DMS53 (cell line): Measurements from ENCODE around the gene TPGS2.
A peak's percentile ranks its signal among the peaks of the same experiment; 100 is the strongest.
"Not testable (repeated sequence)": the region's sequence is repeated elsewhere in the genome, so short reads cannot be mapped to it uniquely, and the experiment has no call there.

Experiments
- DNase-seq: peaks from one replicate; lab custom pipeline; 2025; lab: John Stamatoyannopoulos, UW

TPGS2 gene

DNA sequence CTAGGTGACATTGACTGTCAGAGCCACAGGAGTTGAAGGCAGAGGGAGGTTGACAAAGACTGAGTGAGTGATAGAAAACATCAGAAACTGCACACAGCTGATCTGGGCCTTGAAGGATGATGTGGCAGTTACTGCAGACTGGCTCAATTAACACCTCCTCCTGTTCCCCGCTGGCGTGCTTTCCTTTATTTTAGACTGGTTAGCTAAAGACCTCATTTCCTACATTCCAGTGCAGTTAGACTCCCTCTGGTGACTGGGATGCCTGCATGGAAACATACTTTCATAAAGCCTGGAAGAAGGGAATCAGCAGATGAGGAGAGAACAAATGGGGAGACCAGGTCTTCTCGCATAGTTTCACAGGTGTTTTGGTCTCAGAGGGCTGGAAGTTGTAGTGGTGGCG is 7.1 kb downstream of the TPGS2 start:
- no peak for DNase-seq

DNA sequence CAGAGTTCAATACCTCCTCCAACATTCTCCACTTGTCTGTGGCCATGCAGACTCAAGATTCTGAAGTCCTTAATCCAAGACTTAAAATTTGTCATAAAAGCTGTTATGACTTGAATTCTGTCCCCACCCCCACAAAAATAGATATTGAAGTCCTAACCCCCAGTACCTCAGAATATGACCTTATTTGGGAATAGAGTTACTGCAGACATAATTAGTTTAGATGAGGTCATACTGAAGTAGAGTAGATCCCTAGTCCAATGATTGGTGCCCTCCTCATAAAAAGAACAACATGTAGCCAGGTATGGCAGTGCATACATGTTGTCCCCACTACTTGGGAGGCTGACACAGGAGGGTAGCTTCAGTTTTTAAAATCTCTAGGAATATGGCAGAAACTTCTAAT is 9.2 kb downstream of the TPGS2 start:
- no peak for DNase-seq

- no peak for DNase-seq
Observed at GRCh38 chr18:36818652-36819051, 10.2 kb downstream of the TPGS2 start.

- no peak for DNase-seq
Observed at GRCh38 chr18:36817039-36817438, 11.8 kb downstream of the TPGS2 start.

DNA sequence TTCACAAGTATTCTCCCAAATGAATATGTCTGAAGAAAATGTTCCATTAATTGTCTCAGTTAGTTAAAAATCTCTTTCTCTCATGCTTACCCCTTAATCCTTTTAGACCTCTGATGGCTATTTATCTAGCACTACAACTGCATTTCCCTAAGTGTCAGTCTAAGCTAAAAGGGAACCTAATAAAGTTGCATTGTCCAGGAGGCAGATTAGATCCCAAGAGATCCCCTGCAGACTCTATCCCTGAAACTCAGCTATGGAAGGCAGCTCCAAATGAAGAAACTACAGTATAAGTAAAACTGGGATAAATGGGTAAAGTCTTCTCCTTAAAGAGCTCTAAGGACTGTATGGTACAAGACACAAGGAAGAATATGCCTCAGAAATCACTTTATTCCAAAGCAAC is 12.7 kb downstream of the TPGS2 start:
- DNase-seq = not testable (repeated sequence)

- no peak for DNase-seq
Observed at GRCh38 chr18:36814994-36815393, 13.8 kb downstream of the TPGS2 start.

- DNase-seq = no peak
Observed at GRCh38 chr18:36813824-36814223, 15.0 kb downstream of the TPGS2 start.

DNA sequence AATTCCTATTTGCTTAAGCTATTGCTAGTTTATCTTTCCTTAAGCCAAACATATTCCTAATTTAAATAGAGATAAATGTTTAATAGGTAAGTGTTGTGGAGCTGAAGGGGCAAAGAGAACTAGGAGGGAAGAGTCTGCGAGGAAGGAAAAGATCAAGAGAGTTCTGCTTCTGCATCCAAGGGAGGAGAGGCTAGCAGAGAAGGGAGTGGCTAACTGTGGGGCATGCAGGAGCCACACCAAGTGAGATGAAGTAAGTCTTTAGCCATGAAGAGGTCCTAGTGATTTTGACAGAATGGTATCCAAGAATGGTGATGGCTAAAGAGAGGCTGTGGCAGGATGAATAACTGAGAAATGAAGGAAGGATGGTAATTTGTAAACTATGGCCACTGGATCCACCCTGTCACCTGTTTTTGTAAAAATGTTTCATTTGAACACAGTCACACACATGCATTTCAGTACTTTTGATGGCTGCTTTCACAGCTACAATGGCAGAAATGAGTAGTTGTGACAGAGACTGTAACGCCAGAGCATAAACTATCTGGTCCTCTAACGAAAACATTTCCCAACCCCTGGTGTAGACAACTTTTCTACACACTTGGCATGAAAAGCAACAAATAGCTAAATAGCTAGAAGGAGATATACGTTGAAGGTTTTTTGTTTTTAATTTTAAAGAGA is 15.6 kb downstream of the TPGS2 start:
- DNase-seq = no peak

DNA sequence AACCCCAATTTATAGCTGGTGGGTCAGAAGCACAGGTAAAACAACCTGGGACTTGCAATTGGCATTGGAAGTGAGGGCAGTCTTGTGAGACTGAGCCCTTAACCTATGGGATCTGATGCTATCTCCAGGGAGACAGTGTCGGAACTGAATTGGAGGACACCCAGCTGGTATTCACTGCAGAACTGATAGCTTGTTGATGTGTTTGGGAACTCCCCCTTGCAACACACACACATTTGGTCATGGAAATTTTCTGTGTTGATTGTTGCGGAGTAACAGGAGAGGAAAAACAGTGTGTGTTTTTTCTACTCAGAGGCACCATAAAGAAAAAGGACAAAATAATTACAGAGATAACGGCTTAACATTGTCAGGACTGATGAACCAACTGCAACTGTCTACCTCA is 16.1 kb downstream of the TPGS2 start:
- DNase-seq = no peak

DNA sequence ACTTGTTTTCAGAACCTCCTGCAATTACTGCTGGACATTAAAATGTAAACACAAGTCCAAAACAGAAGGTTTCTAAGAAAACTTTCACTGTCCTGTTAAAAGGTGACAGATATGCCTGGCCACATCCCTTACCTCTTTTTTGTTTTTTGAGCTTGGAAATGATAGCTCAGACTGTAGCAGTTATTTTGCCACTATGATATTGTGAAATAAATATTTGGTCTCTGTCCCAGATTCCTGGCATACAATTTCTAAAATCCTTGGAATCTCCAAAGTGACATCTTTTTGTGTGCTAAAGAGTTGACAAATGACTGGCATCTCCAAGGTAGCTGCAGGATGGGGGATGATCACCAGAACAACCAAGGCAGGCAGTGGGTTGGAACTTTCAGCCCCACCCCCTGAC is 16.8 kb downstream of the TPGS2 start:
- no peak for DNase-seq

DNA sequence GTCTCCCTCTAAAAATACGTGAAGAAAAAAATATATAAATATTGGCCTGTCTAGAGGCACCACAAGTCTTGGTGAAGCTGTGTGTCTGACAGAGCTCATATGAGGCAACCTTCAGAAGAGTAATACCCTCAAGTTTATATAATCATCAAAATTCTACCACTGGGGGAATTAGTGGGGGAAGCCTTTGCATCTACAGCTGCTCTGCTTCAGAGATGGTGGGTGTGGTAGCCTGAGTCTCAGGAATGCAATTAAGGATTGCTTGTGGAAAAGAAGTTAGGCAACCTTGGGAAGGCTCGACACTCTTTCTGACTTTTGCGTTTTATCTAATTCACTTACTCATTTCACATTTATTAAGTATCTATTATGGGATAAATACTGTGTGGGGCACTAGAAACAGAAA is 17.4 kb downstream of the TPGS2 start:
- no peak for DNase-seq

DNA sequence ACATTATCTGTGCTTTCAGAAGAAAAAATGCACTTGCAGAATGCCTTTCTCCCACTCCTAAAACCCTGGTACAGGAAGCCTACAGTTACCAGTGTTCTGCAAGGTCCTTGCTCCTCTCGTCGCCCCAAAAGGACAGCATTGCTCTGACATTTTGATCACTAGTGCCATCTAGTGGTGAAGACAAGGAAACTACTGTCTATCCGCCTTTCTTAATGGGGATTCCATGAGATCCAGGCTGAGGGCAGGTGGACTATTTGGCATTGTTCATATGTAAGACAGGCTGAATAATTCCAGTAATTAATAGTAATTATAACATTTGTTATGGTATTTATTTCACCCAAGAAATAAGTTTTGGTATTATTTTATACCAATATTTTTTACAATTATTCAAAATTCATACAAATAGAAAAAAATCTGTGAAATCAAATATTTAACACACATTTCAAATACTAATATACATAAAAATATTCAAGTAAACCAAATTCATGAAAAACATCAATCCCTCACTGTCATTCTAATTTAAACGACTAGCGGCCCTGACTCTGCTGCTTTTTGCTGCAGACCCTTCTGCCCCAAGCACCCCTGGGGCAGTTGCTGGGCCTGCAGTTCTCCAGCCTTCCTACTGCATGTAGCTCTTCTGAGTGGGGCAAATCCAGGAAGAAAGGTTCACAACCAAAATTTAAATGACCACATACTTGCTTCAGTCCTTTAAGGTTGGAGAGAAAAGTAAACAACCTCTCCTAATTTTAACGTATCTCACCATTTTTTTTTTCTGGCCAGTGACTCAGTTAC is 19.0 kb downstream of the TPGS2 start:
- DNase-seq = peak; percentile 86

GRCh38 chr18:36808681-36809080 is 20.1 kb downstream of the TPGS2 start:
- DNase-seq = no peak

GRCh38 chr18:36805105-36805504 is 23.7 kb downstream of the TPGS2 start:
- no peak for DNase-seq

GRCh38 chr18:36798738-36799473 is 29.9 kb downstream of the TPGS2 start:
- no peak for DNase-seq

DNA sequence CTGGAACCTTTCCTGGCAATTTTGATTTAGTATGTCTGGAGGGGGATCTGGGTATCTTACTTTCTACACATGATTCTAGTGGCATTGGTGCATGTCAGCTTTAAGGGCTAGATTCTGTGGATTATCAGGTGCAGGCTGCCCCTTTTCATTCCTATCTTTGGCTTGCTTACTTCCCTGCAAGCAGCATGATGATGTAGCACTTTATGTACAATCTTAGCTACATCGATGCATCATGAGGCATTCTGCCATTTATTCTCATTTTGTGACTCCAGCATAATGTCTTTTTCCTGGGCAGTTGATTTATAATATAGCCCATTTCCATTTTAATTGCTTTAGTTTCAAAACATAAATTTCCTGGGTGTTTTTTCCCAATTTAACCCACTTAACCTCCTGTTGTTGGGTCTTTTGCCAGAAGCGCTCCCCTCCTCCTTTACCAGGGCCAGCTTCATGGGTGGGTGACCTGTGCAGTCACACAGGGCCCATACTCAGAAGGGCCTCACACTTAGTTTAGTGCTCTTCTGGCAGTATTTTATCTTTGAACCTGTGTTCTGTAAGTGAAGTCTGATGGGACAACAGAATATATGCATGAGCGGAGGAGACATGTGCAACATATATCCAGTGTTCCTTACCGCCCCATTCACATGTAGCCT is 36.0 kb downstream of the TPGS2 start:
- no peak for DNase-seq

DNA sequence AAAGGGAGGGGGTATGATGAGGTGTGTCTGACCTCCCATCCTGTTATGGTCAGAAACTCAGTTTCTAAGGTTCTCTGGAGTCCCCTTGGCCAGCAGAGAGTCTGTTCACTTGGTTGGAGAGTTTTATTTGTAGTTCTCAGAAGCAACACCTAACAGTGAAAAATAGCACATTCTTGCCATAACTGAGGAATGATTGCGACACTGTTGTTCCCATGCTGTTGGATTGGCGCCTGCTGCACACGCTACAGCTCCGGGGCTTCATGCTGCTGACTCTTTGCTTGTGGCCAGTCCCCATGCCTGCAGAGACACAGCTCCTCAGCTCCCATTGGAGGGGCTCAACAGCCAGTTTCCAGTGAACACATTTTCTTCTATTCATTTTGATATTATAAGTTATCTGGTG is 42.1 kb downstream of the TPGS2 start:
- no peak for DNase-seq

DNA sequence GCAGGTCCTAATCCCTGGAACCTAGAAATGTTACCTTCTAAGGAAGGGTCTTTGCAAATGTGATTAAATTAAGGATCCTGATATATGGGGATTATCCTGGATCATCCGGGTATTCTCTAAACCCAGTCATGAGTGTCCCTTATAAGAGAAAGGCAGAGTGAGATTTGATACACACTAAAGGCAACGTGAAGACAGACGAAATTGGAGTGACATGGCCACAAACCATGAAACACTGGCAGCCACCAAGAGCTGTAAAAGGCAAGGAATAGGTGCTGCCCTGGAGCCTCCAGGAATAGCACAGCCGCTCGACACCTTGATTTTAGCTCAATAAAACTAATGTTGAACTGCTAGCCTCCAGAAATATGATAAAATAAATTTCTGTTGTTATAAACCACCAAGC is 45.0 kb downstream of the TPGS2 start:
- no peak for DNase-seq

DNA sequence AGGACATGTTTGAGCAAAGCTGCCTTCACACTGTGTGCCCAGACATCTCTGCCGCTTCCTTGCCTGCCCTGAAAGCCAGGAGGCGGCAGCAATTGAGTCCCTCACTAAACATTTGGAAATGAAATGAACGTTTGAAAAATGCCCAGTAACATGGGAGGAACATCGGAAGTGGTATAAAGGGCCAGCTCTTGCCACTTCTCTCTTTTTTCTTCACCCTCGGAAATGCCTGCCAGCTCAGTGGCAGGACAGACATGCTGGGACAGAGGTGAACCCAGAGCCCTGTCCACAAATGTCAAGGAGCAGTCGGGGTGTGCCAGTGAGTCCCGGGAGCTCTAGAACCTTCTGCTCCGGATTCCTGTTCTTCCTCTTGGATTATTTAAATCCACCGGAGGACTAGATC is 46.1 kb downstream of the TPGS2 start:
- no peak for DNase-seq

GRCh38 chr18:36780748-36781147 is 48.1 kb downstream of the TPGS2 start:
- no peak for DNase-seq

DNA sequence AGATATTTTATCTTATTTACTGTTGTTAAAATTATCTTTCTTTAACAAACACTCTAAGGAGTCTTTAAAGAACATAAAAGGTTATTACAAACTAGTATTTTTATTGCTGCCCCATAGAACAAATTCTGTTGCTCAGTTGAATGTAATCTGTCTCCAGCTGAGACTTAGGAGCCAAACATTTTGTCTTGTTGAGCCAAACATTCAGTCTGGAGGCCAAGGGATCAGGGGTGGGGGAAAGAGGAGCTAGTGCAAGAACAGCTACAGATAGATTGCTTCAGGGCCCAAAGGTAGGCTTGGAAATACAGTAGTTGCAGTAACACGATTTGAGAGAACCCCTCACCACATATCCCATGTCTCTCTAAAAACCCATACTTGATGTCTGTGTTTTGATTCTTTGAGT is 51.2 kb downstream of the TPGS2 start:
- no peak for DNase-seq

DNA sequence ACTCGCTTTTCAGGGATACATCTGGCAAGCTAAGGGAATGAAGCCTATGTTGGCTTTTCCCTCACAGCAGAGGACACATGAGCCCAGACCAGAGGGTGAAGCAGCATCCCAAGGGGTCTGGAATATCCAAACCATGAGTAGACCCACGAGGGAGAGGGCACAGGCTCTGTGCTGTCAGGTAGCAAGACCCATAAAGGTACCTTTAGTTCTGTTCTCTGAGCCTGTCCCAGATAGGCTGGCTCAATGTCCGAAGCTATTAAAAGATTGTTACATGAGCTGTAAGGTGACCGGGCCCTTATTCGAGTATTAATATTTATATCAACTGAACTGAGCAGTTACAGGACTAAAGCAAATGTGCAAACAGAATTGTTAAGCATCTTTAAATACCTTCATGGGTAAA is 52.2 kb downstream of the TPGS2 start:
- DNase-seq = no peak

- peak; percentile 46 for DNase-seq
Observed at GRCh38 chr18:36775396-36775795, 53.4 kb downstream of the TPGS2 start.
